DOHH2 (cell line): ENCODE results near the gene USO1.

Experiments
- CTCF ChIP-seq: fragments of 200-600 bp; sonication (generic); IDR thresholded peaks from one replicate; pipeline ENCODE4 v1.5.1; 2014; ENCODE audit warnings: antibody characterized with exemption, mild to moderate bottlenecking, low read depth, low read length; ENCODE audit not compliant: poor library complexity, severe bottlenecking
- EZH2phosphoT487 ChIP-seq: fragments of 200-600 bp; sonication (generic); IDR thresholded peaks from 2 replicates; pipeline ENCODE4 v1.6.1; 2017; ENCODE audit warnings: borderline replicate concordance, mild to moderate bottlenecking, antibody characterized with exemption, low read length, moderate library complexity, mixed read lengths

- TF ChIP-seq CTCF, result no peak
- TF ChIP-seq EZH2phosphoT487, result no peak
Observed at GRCh38 chr4:75686346-75686745, 38.0 kb upstream of the USO1 start.
